ENCODE data around the gene RAB26.

Gene RAB26

GRCh38 chr16:2166263-2167067, 18.0 kb downstream of the RAB26 start:
- no peak for DNase-seq (ENCODE audit: low read depth, low spot score)
- TF ChIP-seq CTCF (IDR thresholded peaks at IDR 0.05; ENCODE audit: low read depth, low read length): no peak
- in situ Hi-C loops (cut with HindIII; ENCODE audit: low sequenced_read_pairs): no loop called here
- no peak overlapping the region for H3K4me3 ChIP-seq (ENCODE audit: low read depth, low read length)

- TF ChIP-seq CTCF (IDR thresholded peaks at IDR 0.05; ENCODE audit: low read depth, low read length): no peak
- no peak overlapping the region for H3K4me3 ChIP-seq (ENCODE audit: low read depth, low read length)
- in situ Hi-C loops (cut with HindIII; ENCODE audit: low sequenced_read_pairs): no loop called here
- DNase-seq (ENCODE audit: low read depth, low spot score): no peak
These were observed 18.7 kb downstream of the RAB26 start for GRCh38 chr16:2167068-2167638.

- in situ Hi-C loops (cut with HindIII; ENCODE audit: low sequenced_read_pairs): no loop called here
- no peak for DNase-seq (ENCODE audit: low read depth, low spot score)
- TF ChIP-seq CTCF (IDR thresholded peaks at IDR 0.05; ENCODE audit: low read depth, low read length): no peak
- H3K4me3 ChIP-seq (ENCODE audit: low read depth, low read length): no peak overlapping the region
These were observed 21.7 kb downstream of the RAB26 start for GRCh38 chr16:2170080-2170479.

- H3K4me3 ChIP-seq (ENCODE audit: low read depth, low read length): no peak overlapping the region
- no peak for DNase-seq (ENCODE audit: low read depth, low spot score)
- no peak for TF ChIP-seq CTCF (IDR thresholded peaks at IDR 0.05; ENCODE audit: low read depth, low read length)
- in situ Hi-C loops (cut with HindIII; ENCODE audit: low sequenced_read_pairs): no loop called here
These were observed 22.4 kb downstream of the RAB26 start for GRCh38 chr16:2170587-2171435.

GRCh38 chr16:2171601-2172178, 23.3 kb downstream of the RAB26 start:
- DNase-seq (ENCODE audit: low read depth, low spot score): no peak
- no peak for TF ChIP-seq CTCF (IDR thresholded peaks at IDR 0.05; ENCODE audit: low read depth, low read length)
- H3K4me3 ChIP-seq (ENCODE audit: low read depth, low read length): no peak overlapping the region
- in situ Hi-C loops (cut with HindIII; ENCODE audit: low sequenced_read_pairs): no loop called here

- no peak for TF ChIP-seq CTCF (IDR thresholded peaks at IDR 0.05; ENCODE audit: low read depth, low read length)
- in situ Hi-C loops (cut with HindIII; ENCODE audit: low sequenced_read_pairs): no loop called here
- DNase-seq (ENCODE audit: low read depth, low spot score): no peak
- no peak overlapping the region for H3K4me3 ChIP-seq (ENCODE audit: low read depth, low read length)
These were observed 24.4 kb downstream of the RAB26 start for GRCh38 chr16:2172688-2173335.
